SK-N-SH (cell line): Measurements from ENCODE around the gene CLCN6.

ENCODE experiments used
- EZH2phosphoT487 ChIP-seq: fragments of 200-600 bp; sonication (generic); IDR thresholded peaks from 2 replicates; pipeline ENCODE4 v1.6.1; 2017; ENCODE audit warnings: low read depth, mixed run types, mild to moderate bottlenecking, antibody characterized with exemption, moderate library complexity, borderline replicate concordance
- RAD21 ChIP-seq: IDR thresholded peaks from 2 replicates; pipeline ENCODE4 v1.6.1; 2012; ENCODE audit warnings: mild to moderate bottlenecking, low read length

GRCh38 chr1:11817192-11817591 lies 11.2 kb downstream of the CLCN6 start:
- TF ChIP-seq RAD21 (no peak), EZH2phosphoT487 (no peak)
